Right ventricle myocardium inferior (tissue), 1 donor: ENCODE results near the gene ACTR3C. TPM values are rescaled to one million over a fixed set of nuclear protein-coding genes. Genes with fewer than 3 reads are reported as not detected.
"Not testable (repeated sequence)": the region's sequence is repeated elsewhere in the genome, so short reads cannot be mapped to it uniquely, and the experiment has no call there.

ENCODE experiments used
- ATAC-seq: fragments of 200-7000 bp; cut with Tn5 transposase; one replicate; pipeline ENCODE4 v1.9.1; 2020; ENCODE audit warnings: mild to moderate bottlenecking, moderate library complexity
- DNase-seq: peaks from one replicate; pipeline ENCODE4 v3.0.0; 2021; ENCODE audit errors: missing footprints
- intact Hi-C: fragments of 100-400 bp; cut with DNase I; formaldehyde crosslinking; loops from one replicate; pipeline ENCODE4 v1.11.0; 2022
- total RNA-seq: library from RNA; stranded (reverse); fragmentation: NEBNext Ultra II Directional; extraction: Animal tissue kit (Norgen Biotek cat#: 25700); gene quantifications from one replicate; pipeline ENCODE4 v1.2.1, GENCODE V29; 2021
- donor health status: DM: no; HTN: yes; CAD: no; lungs with severe emphysema.

ACTR3C gene
- total RNA-seq, 1 donor from 2014 or later, result 5.7 TPM

GRCh38 chr7:150304499-150305258 is 18.7 kb downstream of the ACTR3C start:
- ATAC-seq, DNase-seq, intact Hi-C loops: not testable (repeated sequence)

GRCh38 chr7:150302908-150303310 is 20.4 kb downstream of the ACTR3C start:
- DNase-seq, intact Hi-C loops, ATAC-seq: not testable (repeated sequence)

DNA sequence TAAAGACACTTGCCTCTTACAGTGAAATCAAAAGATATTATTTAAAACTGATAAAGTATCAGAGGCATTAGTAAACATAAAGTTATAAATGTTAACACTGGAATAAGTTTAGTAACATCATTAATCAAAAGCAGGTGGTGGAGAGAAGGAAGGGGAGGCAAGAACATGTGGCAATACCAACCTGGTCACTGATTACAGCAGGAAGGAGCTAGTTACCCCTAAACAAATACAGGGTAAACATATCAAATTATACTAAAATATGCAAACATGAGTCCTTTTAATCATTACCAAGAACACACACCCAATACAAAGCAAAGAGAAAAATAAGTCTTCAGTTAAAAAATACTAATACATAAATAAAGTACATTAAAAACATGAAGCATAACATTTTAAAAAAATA is 25.4 kb downstream of the ACTR3C start:
- ATAC-seq, intact Hi-C loops, DNase-seq: not testable (repeated sequence)

DNA sequence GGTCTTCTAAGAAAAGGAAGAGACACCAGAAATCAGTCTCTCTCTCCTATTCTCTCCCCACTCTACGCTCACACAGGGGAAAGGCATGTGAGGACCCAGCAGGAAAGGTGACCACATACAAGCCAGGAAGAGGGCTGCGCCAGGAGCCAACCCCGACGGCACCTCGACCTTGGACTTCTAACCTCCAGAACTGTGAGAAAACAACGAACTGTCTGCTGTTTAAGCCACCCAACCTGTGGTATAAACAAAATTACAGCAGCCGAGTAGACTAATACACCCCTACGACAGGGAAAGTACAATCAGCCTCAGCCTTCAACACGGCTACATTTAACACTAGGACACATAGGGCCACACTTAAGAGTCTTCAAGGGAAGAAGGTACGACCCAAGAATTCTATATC is 26.5 kb downstream of the ACTR3C start:
- DNase-seq, intact Hi-C loops, ATAC-seq: not testable (repeated sequence)

DNA sequence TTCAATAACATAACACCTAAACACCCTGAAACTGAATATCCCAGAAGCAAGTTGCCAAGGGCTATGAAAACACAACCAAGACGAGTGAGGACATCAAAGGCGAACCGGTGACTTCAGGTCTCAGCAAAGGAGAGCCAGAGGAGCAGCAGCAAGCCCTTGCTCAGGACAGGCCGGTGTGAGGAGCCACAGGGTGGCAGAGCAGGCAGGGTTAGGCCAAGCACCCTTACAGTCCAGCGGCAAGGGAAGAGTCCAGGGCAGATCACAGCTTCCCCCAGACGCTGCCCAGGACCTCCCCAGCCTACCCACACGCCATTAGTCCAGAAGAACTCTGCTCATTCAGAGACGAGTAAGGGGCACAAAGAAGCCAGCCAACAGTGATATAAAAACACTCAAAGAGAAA is 27.7 kb downstream of the ACTR3C start:
- intact Hi-C loops, DNase-seq: not testable (repeated sequence)
- peak; percentile 63 for ATAC-seq

- intact Hi-C loops, ATAC-seq, DNase-seq: not testable (repeated sequence)
These were observed 28.3 kb downstream of the ACTR3C start for GRCh38 chr7:150295027-150295426.

DNA sequence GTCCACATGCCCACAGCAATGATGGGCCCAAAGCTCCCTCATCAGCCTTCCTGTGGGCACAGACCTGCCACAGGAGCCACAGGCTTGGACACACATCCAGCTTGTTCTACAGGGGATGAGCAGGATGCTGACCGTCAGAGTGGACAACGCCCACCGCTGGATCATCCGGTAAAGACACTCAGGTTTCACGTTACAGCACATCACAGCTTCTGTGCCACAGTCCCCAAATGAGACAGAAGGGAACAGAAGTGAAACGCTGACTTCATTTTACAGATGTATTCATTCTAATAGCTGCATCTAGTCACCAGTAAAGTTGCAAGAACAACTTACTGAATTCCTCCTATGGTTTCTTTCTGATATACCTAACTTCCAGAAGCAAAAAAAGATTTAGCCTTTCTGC is 33.0 kb downstream of the ACTR3C start:
- intact Hi-C loops, ATAC-seq, DNase-seq: not testable (repeated sequence)

- not testable (repeated sequence) for ATAC-seq, DNase-seq
- intact Hi-C loops, result loop anchor here (5.0 to 10.0 kb wide), 2 partner anchors 133 to 466 kb away; no protein-coding TSS in a partner anchor
These were observed 34.5 kb downstream of the ACTR3C start for GRCh38 chr7:150288816-150289215.

DNA sequence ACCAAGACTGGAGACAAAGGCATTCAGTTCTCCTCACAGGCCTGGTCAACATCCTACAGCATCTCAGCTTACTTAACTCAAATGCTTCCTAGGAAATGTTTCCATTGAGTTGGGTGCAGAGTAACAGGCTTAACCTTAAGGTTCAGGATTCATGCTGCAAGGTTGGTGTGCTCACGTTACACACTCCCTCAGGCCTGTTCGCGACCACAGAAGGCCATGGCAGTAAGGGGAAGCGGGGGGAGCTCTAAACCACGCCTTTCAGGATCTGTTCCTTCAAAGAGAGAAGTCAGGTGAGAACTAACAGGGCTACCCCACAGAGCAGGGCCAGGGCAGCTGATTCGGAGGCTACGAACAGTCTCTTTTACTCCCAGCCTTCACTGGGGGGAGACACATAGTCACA is 35.5 kb downstream of the ACTR3C start:
- DNase-seq, ATAC-seq: not testable (repeated sequence)
- intact Hi-C loops, result loop anchor here (5.0 to 10.0 kb wide), 2 partner anchors 134 to 467 kb away; no protein-coding TSS in a partner anchor

DNA sequence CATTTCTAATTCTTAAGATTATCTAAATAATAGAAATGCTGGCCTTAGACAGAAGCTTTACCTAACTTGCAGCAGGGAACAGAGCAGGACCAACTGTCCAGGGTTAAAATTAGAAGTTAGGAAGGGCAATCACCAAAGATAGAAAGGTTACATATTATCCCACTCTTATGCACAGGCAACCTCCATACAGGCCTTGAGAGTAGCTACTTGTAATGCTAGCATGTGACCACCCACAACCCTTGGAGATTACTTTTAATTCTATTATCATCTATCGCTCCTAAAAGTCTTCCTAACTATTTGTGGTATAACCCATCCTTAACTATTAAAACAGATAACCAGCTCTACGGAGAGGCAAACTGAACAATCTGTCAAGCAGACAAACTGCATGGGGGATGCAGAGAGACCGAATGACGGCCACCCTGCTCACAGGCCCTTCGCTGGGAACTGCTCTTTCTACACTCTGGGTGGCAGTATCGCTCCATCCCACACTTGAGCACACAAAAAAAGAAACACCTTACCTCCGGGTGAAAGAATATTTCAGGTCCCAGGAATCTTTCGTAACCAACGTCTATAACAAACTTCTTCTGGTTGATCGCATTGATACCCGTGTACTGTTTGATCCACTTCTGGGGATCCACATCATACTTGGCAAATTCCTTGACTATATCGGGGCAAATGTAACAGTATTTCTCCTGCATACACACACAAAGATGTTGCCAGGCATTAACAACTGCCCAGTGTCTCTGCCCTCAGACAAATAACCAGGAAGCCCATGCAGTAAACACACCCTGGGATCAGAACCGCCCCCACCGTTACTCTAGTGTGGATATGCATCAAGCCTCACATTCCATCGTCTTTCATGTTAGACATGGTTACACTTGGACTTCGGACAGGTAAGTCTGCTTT is 37.2 kb downstream of the ACTR3C start:
- intact Hi-C loops, result loop anchor here (5.0 to 10.0 kb wide), 2 partner anchors 136 to 469 kb away; no protein-coding TSS in a partner anchor
- not testable (repeated sequence) for DNase-seq
- peak; percentile 84 for ATAC-seq

- intact Hi-C loops, result loop anchor here (10.0 kb wide), 1 partner anchor 471 kb away; no protein-coding TSS in a partner anchor
- not testable (repeated sequence) for DNase-seq, ATAC-seq
These were observed 39.7 kb downstream of the ACTR3C start for GRCh38 chr7:150283608-150284007.

- intact Hi-C loops, result loop anchor here (10.0 kb wide), 1 partner anchor 472 kb away; no protein-coding TSS in a partner anchor
- not testable (repeated sequence) for DNase-seq, ATAC-seq
These were observed 40.2 kb downstream of the ACTR3C start for GRCh38 chr7:150283111-150283510.

- ATAC-seq, DNase-seq: not testable (repeated sequence)
- intact Hi-C loops, result loop anchor here (10.0 kb wide), 1 partner anchor 473 kb away; no protein-coding TSS in a partner anchor
These were observed 41.5 kb downstream of the ACTR3C start for GRCh38 chr7:150281681-150282403.

DNA sequence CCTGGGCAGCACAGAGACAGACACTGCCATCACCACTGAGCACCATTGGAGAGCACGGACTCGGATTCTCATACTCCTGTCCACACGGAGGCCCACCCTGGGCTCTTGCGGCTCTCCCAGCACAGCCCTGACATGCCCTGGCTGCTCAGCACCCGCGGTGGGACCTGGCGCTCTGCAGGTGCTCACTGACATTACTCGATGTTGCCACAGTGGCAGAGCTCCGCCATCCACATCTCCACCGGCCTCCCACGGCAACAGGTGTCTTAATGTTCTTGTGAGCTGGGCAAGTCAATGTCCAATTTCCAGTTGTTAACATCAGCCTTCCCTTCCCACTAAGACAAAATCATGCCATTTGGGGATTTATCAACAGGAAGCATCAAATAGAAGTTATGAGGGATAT is 45.0 kb downstream of the ACTR3C start:
- ATAC-seq, DNase-seq, intact Hi-C loops: not testable (repeated sequence)

DNA sequence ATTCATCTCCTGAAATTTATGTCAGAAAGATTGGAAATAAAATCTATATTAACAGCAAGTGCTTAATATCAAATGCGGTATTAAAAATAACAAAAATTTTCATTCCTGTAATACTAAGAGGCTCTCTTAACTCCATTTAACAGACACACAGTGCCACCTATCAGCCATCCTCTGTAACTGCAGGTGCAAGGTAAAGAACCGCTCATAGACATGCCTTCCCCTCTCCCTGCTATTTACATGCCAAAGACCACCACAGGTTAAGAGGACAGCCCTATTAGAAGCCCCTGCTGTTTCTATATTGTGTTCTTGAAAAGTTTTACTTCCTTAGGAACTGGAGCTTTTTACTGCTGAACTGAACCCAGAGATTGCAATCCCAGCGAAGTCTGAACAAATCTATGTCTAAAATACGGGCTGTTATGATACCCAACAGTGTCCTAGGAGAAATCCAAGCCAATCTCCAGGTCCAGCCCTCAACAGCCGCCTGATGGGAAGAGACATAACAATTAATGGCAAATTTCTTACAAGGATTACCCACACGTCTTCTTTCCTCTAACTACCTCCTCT is 47.1 kb downstream of the ACTR3C start:
- intact Hi-C loops, ATAC-seq: not testable (repeated sequence)

DNA sequence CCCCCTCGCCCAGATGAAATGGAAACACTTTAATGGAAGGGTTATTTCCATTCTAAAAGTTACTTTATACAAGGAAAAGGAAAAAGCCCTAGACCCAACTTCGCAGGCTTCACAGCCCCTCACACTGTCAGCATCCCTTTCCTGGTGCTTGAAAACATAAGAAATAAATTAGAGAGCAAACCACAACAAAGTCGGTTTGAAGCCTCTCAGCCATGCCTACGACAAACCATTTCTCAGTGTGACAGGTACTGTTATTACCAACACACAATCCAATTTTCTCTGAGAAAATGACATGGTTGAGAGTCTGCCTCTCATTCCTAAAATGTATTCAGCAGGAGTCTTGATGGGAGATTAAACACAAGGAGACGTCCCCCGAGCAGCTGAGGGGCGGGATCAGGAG is 51.4 kb downstream of the ACTR3C start:
- intact Hi-C loops, result not testable (repeated sequence)

More for the DNA sequence above, 47.1 kb downstream of the ACTR3C start:
- not testable (repeated sequence) for DNase-seq

DNA sequence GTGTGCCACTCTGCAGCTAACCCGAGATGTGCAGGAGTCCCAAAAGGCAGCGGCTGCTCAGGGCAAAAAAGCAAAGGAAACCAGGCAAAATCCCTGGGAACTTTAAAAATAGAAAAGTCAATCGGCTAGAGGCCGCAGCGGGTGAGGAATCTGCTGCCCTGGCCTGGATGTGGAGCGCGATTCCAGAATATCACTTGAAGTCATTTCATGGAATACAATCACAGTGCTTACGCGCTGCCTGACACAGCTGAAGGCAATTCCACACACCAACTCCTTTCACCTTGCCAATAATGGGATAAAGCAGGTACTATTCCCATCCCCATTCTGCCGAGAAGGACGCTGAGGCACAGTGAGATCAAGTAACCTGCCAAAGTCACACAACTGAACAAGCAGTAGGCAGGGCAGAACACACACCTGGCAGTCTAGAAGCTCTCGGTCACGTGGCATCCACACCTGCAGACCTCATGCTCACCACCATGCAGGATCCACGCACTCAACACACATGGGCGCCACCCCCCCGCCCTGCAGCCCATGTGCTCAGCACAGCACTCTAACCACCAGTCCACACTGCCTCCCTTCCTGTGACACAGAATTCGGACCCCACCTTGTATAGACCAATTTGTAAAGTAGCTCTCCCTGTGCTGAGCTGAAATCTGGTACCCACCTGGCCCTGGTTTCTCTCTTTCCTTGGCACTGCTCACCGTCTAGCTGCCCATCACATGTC is 53.1 kb downstream of the ACTR3C start:
- ATAC-seq, DNase-seq, intact Hi-C loops: not testable (repeated sequence)

More for the DNA sequence above, 51.4 kb downstream of the ACTR3C start:
- DNase-seq, ATAC-seq: not testable (repeated sequence)
